Kidney (tissue), 14 donors: ENCODE data around the gene RHEB. TPM values are rescaled to one million over a fixed set of nuclear protein-coding genes. Genes with fewer than 3 reads are reported as not detected.

Source experiments
- DNase-seq, 5 donors: peaks; one replicate each; pipeline ENCODE4 v3.0.0-alpha.2; 2013 to 2020
- FAIRE-seq: peaks from 2 replicates; lab custom pipeline; 2012; peaks lifted over from hg19 to GRCh38; lab: Jason Lieb, UNC
- H3K27ac ChIP-seq, 2 donors: one replicate each; pipeline ENCODE4 v1.7.0; 2013; ENCODE audit warnings: low read depth in 2 of 2, low read length in 2 of 2, inconsistent platforms in 1 of 2
- H3K27me3 ChIP-seq: one replicate; pipeline ENCODE4 v1.7.1; 2013; ENCODE audit warnings: low read length, inconsistent platforms; ENCODE audit not compliant: control insufficient read depth, insufficient read depth
- H3K36me3 ChIP-seq, 3 donors: one replicate each; pipeline versions ENCODE4 v1.7.0 to v1.7.1; 2013; ENCODE audit warnings: low read length in 3 of 3, control low read depth in 1 of 3, inconsistent platforms in 1 of 3; ENCODE audit not compliant: insufficient read depth in 3 of 3, control insufficient read depth in 2 of 3
- H3K4me1 ChIP-seq, 3 donors: one replicate each; pipeline versions ENCODE4 v1.7.0 to v1.7.1; 2013; ENCODE audit warnings: low read length in 3 of 3, inconsistent platforms in 1 of 3, low read depth in 1 of 3; ENCODE audit not compliant: control insufficient read depth in 2 of 3, insufficient read depth in 2 of 3
- H3K4me3 ChIP-seq, 3 donors: one replicate each; pipeline versions ENCODE4 v1.7.0 to v1.8.1; 2013; ENCODE audit warnings: low read length in 3 of 3, control low read depth in 1 of 3, inconsistent platforms in 1 of 3
- H3K9ac ChIP-seq, 3 donors: one replicate each; pipeline versions ENCODE4 v1.7.0 to v1.7.1; 2013; ENCODE audit warnings: low read length in 3 of 3, control low read depth in 1 of 3, inconsistent platforms in 1 of 3
- H3K9me3 ChIP-seq, 3 donors: one replicate each; pipeline versions ENCODE4 v1.7.0 to v1.7.1; 2013; ENCODE audit warnings: low read length in 3 of 3, control low read depth in 1 of 3, inconsistent platforms in 1 of 3; ENCODE audit not compliant: control insufficient read depth in 2 of 3, insufficient read depth in 1 of 3
- intact Hi-C: fragments of 100-400 bp; cut with DNase I; formaldehyde crosslinking; loops from one replicate; pipeline ENCODE4 v1.11.1; 2022
- polyA plus RNA-seq: library from polyadenylated mRNA; stranded (reverse); fragments of 350-450 nt; fragmentation: Illumina TruSeq; extraction: RNeasy Lipid Tissue Mini Kit (QIAGEN cat#74804); gene quantifications from one replicate; pipeline ENCODE4 v1.2.3, GENCODE V29; 2014; ENCODE audit warnings: low read depth, low replicate concordance; ENCODE audit not compliant: insufficient read depth
- total RNA-seq: library from RNA; stranded (reverse); fragmentation: NEBNext Ultra II Directional; extraction: Animal tissue kit (Norgen Biotek cat#: 25700); gene quantifications from one replicate; pipeline ENCODE4 v1.2.1, GENCODE V29; 2021
- TF ChIP-seq, protein P1 (sequence below): IDR thresholded peaks from 3 replicates; pipeline ENCODE4 v1.5.1; 2012; ENCODE audit warnings: mild to moderate bottlenecking, moderate library complexity, borderline replicate concordance; ENCODE audit not compliant: insufficient read depth; ENCODE audit errors: extremely low read depth
- donor health status: control.
- donor health status: control.
- donor health status: control.
- donor health status: control.
- donor health status: control.
- donor health status: DM: yes; HTN: yes; CAD: no.
- donor health status: Normal renal cell carcinoma (clear cell type).

RHEB gene
- total and polyA plus RNA-seq, 2 donors from 2014 or later: 92.7 to 123 TPM

- Histone ChIP-seq H3K9me3 (no peaks in the 10 kb centered on the region), H3K9ac (no peak overlapping the region), H3K4me3 (no peak overlapping the region), H3K4me1 (peaks cover 0 to 3% (median 0%) of the 10 kb centered on the region in 3 donors), H3K27me3 (no peaks in the 10 kb centered on the region), H3K36me3 (no peaks in the 10 kb centered on the region), H3K27ac (no peak overlapping the region)
- FAIRE-seq: no peak
- no peak for DNase-seq
- TF ChIP-seq, protein P1, sequence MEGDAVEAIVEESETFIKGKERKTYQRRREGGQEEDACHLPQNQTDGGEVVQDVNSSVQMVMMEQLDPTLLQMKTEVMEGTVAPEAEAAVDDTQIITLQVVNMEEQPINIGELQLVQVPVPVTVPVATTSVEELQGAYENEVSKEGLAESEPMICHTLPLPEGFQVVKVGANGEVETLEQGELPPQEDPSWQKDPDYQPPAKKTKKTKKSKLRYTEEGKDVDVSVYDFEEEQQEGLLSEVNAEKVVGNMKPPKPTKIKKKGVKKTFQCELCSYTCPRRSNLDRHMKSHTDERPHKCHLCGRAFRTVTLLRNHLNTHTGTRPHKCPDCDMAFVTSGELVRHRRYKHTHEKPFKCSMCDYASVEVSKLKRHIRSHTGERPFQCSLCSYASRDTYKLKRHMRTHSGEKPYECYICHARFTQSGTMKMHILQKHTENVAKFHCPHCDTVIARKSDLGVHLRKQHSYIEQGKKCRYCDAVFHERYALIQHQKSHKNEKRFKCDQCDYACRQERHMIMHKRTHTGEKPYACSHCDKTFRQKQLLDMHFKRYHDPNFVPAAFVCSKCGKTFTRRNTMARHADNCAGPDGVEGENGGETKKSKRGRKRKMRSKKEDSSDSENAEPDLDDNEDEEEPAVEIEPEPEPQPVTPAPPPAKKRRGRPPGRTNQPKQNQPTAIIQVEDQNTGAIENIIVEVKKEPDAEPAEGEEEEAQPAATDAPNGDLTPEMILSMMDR: no peak
- intact Hi-C loops: no loop called here
Observed at GRCh38 chr7:151446412-151446811, 73.3 kb downstream of the RHEB start.

GRCh38 chr7:151444632-151445031, 75.1 kb downstream of the RHEB start:
- H3K27me3 ChIP-seq: no peaks in the 10 kb centered on the region
- no peak for DNase-seq
- no peak overlapping the region for H3K27ac ChIP-seq
- no peak for FAIRE-seq
- H3K4me1 ChIP-seq: peaks cover 0 to 3% (median under 1%) of the 10 kb centered on the region in 3 donors
- no peak overlapping the region for H3K4me3 ChIP-seq
- intact Hi-C loops: no loop called here
- H3K9me3 ChIP-seq: no peaks in the 10 kb centered on the region
- TF ChIP-seq, protein P1: no peak
- H3K9ac ChIP-seq: no peak overlapping the region
- no peaks in the 10 kb centered on the region for H3K36me3 ChIP-seq

GRCh38 chr7:151442776-151443496, 76.8 kb downstream of the RHEB start:
- Histone ChIP-seq H3K36me3 (no peaks in the 10 kb centered on the region), H3K4me1 (peaks cover 0 to 3% (median 2%) of the 10 kb centered on the region in 3 donors), H3K27me3 (no peaks in the 10 kb centered on the region), H3K4me3 (no peak overlapping the region), H3K9me3 (no peaks in the 10 kb centered on the region), H3K27ac (no peak overlapping the region), H3K9ac (no peak overlapping the region)
- DNase-seq (peak in 1 of 5 donors; percentile 17), FAIRE-seq (no peak)
- TF ChIP-seq, protein P1: no peak
- intact Hi-C loops: no loop called here
